Epithelial cell of esophagus (primary cell): Measurements from ENCODE around the gene GPR142.

Experiments used
- DNase-seq: peaks from one replicate; pipeline ENCODE4 v3.0.0; 2010; ENCODE audit warnings: low read depth
- H3K4me3 ChIP-seq: 2 replicates; pipeline ENCODE4 v1.5.1; 2011; ENCODE audit warnings: mild to moderate bottlenecking, low read length, control low read depth
- CTCF ChIP-seq: IDR thresholded peaks from 2 replicates; pipeline ENCODE4 v1.5.1; 2011; ENCODE audit warnings: low read depth, mild to moderate bottlenecking, low read length, control low read depth, inconsistent platforms; ENCODE audit not compliant: insufficient read depth; ENCODE audit errors: missing control alignments

Gene GPR142

GRCh38 chr17:74419928-74420411 lies 52.7 kb downstream of the GPR142 start:
- no peak for TF ChIP-seq CTCF
- DNase-seq: no peak

More at GRCh38 chr17:74419928-74420411, 52.7 kb downstream of the GPR142 start:
- no peak overlapping the region for H3K4me3 ChIP-seq
